Spleen (tissue), 11 donors: ENCODE measurements around the gene SORCS2. TPM values are rescaled to one million over a fixed set of nuclear protein-coding genes. Genes with fewer than 3 reads are reported as not detected.
A peak's percentile ranks its signal among the peaks of the same experiment; 100 is the strongest.

ENCODE experiments used
- DNase-seq: peaks from one replicate; pipeline ENCODE4 v3.0.0-alpha.2; 2020
- H3K27ac ChIP-seq, 8 donors: fragments of 200-600 bp; sonication (generic) in 7 of 8; 1 replicate in 4 of 8; 2 replicates in 4 of 8; pipeline versions ENCODE4 v1.5.0 to v1.8.0; 2016 to 2021; ENCODE audit warnings: inconsistent platforms in 4 of 8, mild to moderate bottlenecking in 4 of 8, moderate library complexity in 1 of 8
- H3K27me3 ChIP-seq, 7 donors: fragments of 200-600 bp; sonication (generic) in 6 of 7; replicated peaks in 1 of 7; 1 replicate in 4 of 7; 2 replicates in 3 of 7; pipeline versions ENCODE4 v1.5.0 to v1.8.0; 2016 to 2021; ENCODE audit warnings: inconsistent platforms in 3 of 7, mild to moderate bottlenecking in 1 of 7
- H3K36me3 ChIP-seq, 6 donors: fragments of 200-600 bp; sonication (generic) in 5 of 6; 1 replicate in 4 of 6; 2 replicates in 2 of 6; pipeline versions ENCODE4 v1.5.0 to v1.8.0; 2016 to 2021; ENCODE audit warnings: inconsistent platforms in 2 of 6
- H3K4me1 ChIP-seq, 6 donors: fragments of 200-600 bp; sonication (generic) in 5 of 6; 1 replicate in 3 of 6; 2 replicates in 3 of 6; pipeline versions ENCODE4 v1.5.0 to v1.8.0; 2016 to 2021; ENCODE audit warnings: inconsistent platforms in 3 of 6
- H3K4me3 ChIP-seq, 8 donors: fragments of 200-600 bp; sonication (generic) in 7 of 8; 1 replicate in 4 of 8; 2 replicates in 4 of 8; pipeline versions ENCODE4 v1.5.0 to v1.8.0; 2016 to 2021; ENCODE audit warnings: inconsistent platforms in 4 of 8, mild to moderate bottlenecking in 4 of 8, moderate library complexity in 2 of 8
- H3K9me3 ChIP-seq, 8 donors: fragments of 200-600 bp; sonication (generic) in 7 of 8; 1 replicate in 4 of 8; 2 replicates in 4 of 8; pipeline versions ENCODE4 v1.5.0 to v1.8.0; 2016 to 2021; ENCODE audit warnings: inconsistent platforms in 4 of 8
- CTCF ChIP-seq, 11 experiments: fragments of 200-600 bp in 7 of 11; fragments of 450-650 bp in 4 of 11; sonication (generic) in 4 of 11; IDR thresholded peaks in 8 of 11; conservative IDR thresholded peaks in 3 of 11; 1 replicate in 7 of 11; 2 replicates in 4 of 11; pipeline versions ENCODE4 v1.4.0 to v1.8.0; 2016 to 2021; ENCODE audit warnings: antibody characterized with exemption in 11 of 11, inconsistent platforms in 4 of 11, mild to moderate bottlenecking in 1 of 11
- POLR2A ChIP-seq, 3 donors: fragments of 450-650 bp; IDR thresholded peaks; one replicate each; pipeline ENCODE4 v1.5.1; 2017; ENCODE audit warnings: antibody characterized with exemption in 3 of 3, mild to moderate bottlenecking in 1 of 3
- POLR2AphosphoS5 ChIP-seq, 3 donors: sonication (generic); formaldehyde crosslinking; IDR thresholded peaks; one replicate each; pipeline ENCODE4 v1.5.1; 2017; ENCODE audit warnings: antibody characterized with exemption in 3 of 3
- WGBS, 5 donors: extraction: QIAGEN DNeasy Blood & Tissue Kit in 3 of 5; methylation state at CpG; one replicate each; pipeline versions ENCODE4 v1.1.5 to v1.1.7; 2013 to 2018; 5-methylcytosine and 5-hydroxymethylcytosine counted together
- intact Hi-C: fragments of 100-400 bp; cut with DNase I; formaldehyde crosslinking; loops from one replicate; pipeline ENCODE4 v1.15.0; 2023; ENCODE audit warnings: low total_unique reads
- polyA plus RNA-seq, 3 donors: library from polyadenylated mRNA; stranded (reverse); fragments of 200-250 nt; gene quantifications; one replicate each; pipeline ENCODE4 v1.2.1, GENCODE V29; 2013
- total RNA-seq, 7 donors: library from RNA; depleted of rRNA in 3 of 7; stranded (reverse); fragments of >200 nt in 3 of 7; fragmentation: NEBNext Ultra II Directional in 4 of 7; extraction: Animal tissue kit (Norgen Biotek cat#: 25700) in 4 of 7; gene quantifications; one replicate each; pipeline versions ENCODE4 v1.1.0 to v1.2.1, GENCODE V29; 2016 to 2021
- donor health status: healthy with polysubstance abuse.
- donor health status: DM: no; HTN: no; CAD: no; lungs with moderate emphysema.
- donor health status: DM: no; HTN: no; CAD: no.
- donor health status: Bipolar disorder and iron deficiency.
- donor health status: healthy.
- donor health status: DM: no; HTN: no; CAD: no.
- donor health status: DM: yes; HTN: yes; CAD: no.

The SORCS2 gene
- total and polyA plus RNA-seq, 10 donors, result 0.33 to 1.6 (median 0.60) TPM

- 75 to 90% (median 85%) methylated on average over 20 to 28 of the region's 28 CpGs for whole genome bisulfite sequencing, 5 donors
- DNase-seq, result peak; percentile 65
- Histone ChIP-seq H3K4me1 (peaks cover 0 to 12% (median 0%) of the 10 kb centered on the region in 6 donors), H3K9me3 (no peaks in the 10 kb centered on the region), H3K4me3 (no peak overlapping the region), H3K27me3 (peaks cover 0 to 31% (median 0%) of the 10 kb centered on the region in 7 donors), H3K36me3 (no peaks in the 10 kb centered on the region), H3K27ac (no peak overlapping the region)
- intact Hi-C loops, result no loop called here
- TF ChIP-seq CTCF (IDR thresholded peaks at IDR 0.05 in 8 of 11, conservative IDR thresholded peaks at IDR 0.05 in 3 of 11) (no peak), POLR2AphosphoS5 (IDR thresholded peaks at IDR 0.05) (no peak), POLR2A (IDR thresholded peaks at IDR 0.05) (no peak)
Measured at GRCh38 chr4:7433376-7434140, 241.2 kb downstream of the SORCS2 start.

GRCh38 chr4:7434141-7434765 lies 241.9 kb downstream of the SORCS2 start:
- H3K4me1 ChIP-seq, result peaks cover 0 to 12% (median 0%) of the 10 kb centered on the region in 6 donors
- H3K9me3 ChIP-seq, result no peaks in the 10 kb centered on the region
- 85 to 91% (median 86%) methylated on average over 13 to 26 of the region's 26 CpGs for WGBS, 5 donors
- intact Hi-C loops, result no loop called here
- TF ChIP-seq POLR2AphosphoS5 (IDR thresholded peaks at IDR 0.05), result no peak
- TF ChIP-seq POLR2A (IDR thresholded peaks at IDR 0.05), result no peak
- no peak for TF ChIP-seq CTCF (IDR thresholded peaks at IDR 0.05 in 8 of 11, conservative IDR thresholded peaks at IDR 0.05 in 3 of 11)
- H3K36me3 ChIP-seq, result no peaks in the 10 kb centered on the region
- H3K27me3 ChIP-seq, result peaks cover 0 to 31% (median 0%) of the 10 kb centered on the region in 7 donors
- no peak overlapping the region for H3K4me3 ChIP-seq
- no peak overlapping the region for H3K27ac ChIP-seq
- DNase-seq, result no peak

GRCh38 chr4:7434766-7435150 lies 242.4 kb downstream of the SORCS2 start, which contains the start of gene PSAPL1:
Gene PSAPL1 (minus strand): TSS chr4:7434930. CDS start chr4:7434879, 51 bp downstream.
- H3K27me3 ChIP-seq, result peaks cover 0 to 32% (median 0%) of the 10 kb centered on the region in 7 donors
- no peaks in the 10 kb centered on the region for H3K9me3 ChIP-seq
- no peak within 1 kb of the TSS for H3K4me3 ChIP-seq
- H3K4me1 ChIP-seq, result peaks cover 0 to 12% (median 0%) of the 10 kb centered on the region in 6 donors
- H3K36me3 ChIP-seq, result no peaks in the 10 kb centered on the region
- no peak within 1 kb of the TSS for H3K27ac ChIP-seq
- intact Hi-C loops, result no loop called here
- TF ChIP-seq POLR2AphosphoS5 (IDR thresholded peaks at IDR 0.05) (no peak), CTCF (IDR thresholded peaks at IDR 0.05 in 8 of 11, conservative IDR thresholded peaks at IDR 0.05 in 3 of 11) (no peak), POLR2A (IDR thresholded peaks at IDR 0.05) (no peak)
- no peak for DNase-seq
- 24 to 36% (median 32%) methylated on average over 6 to 7 of the region's 7 CpGs for WGBS, 5 donors

GRCh38 chr4:7435471-7436061 lies 243.2 kb downstream of the SORCS2 start:
- Histone ChIP-seq H3K4me3 (no peak overlapping the region), H3K9me3 (no peaks in the 10 kb centered on the region), H3K27ac (no peak overlapping the region), H3K36me3 (no peaks in the 10 kb centered on the region), H3K27me3 (peaks cover 0 to 39% (median 0%) of the 10 kb centered on the region in 7 donors), H3K4me1 (peaks cover 0 to 12% (median 0%) of the 10 kb centered on the region in 6 donors)
- intact Hi-C loops, result no loop called here
- WGBS, 5 donors, result 66 to 75% (median 68%) methylated on average over 9 to 11 of the region's 11 CpGs
- DNase-seq, result no peak
- TF ChIP-seq POLR2A (IDR thresholded peaks at IDR 0.05) (no peak), CTCF (IDR thresholded peaks at IDR 0.05 in 8 of 11, conservative IDR thresholded peaks at IDR 0.05 in 3 of 11) (no peak), POLR2AphosphoS5 (IDR thresholded peaks at IDR 0.05) (no peak)
